ENCODE measurements around the gene KIF16B.

GRCh38 chr20:16327606-16328005, 245.6 kb downstream of the KIF16B start:
- no peak for TF ChIP-seq CTCF (IDR thresholded peaks at IDR 0.05; ENCODE audit: insufficient read depth, low read length)
- TF ChIP-seq REST (IDR thresholded peaks at IDR 0.05; ENCODE audit: insufficient replicate concordance, low read depth) = no peak
- TF ChIP-seq POLR2AphosphoS5 (IDR thresholded peaks at IDR 0.05; ENCODE audit: low read depth) = no peak
- TF ChIP-seq GABPA (IDR thresholded peaks at IDR 0.05; ENCODE audit: low read depth) = no peak
- TF ChIP-seq SPI1 (IDR thresholded peaks at IDR 0.05; ENCODE audit: borderline replicate concordance, low read depth) = no peak
